Uterus (tissue), 2 donors: ENCODE results near the gene NEDD4L.

Experiments
- POLR2A ChIP-seq, 2 donors: fragments of 450-650 bp; IDR thresholded peaks; one replicate each; pipeline ENCODE4 v1.6.1; 2016; ENCODE audit warnings: antibody characterized with exemption in 2 of 2, mild to moderate bottlenecking in 1 of 2, moderate library complexity in 1 of 2
- TF ChIP-seq, protein P1 (sequence below), 4 experiments: fragments of 200-600 bp in 2 of 4; fragments of 450-650 bp in 2 of 4; sonication (generic) in 2 of 4; IDR thresholded peaks; one replicate each; pipeline ENCODE4 v1.5.1; 2016 to 2019; ENCODE audit warnings: antibody characterized with exemption in 4 of 4, mild to moderate bottlenecking in 2 of 4, moderate library complexity in 1 of 4

DNA sequence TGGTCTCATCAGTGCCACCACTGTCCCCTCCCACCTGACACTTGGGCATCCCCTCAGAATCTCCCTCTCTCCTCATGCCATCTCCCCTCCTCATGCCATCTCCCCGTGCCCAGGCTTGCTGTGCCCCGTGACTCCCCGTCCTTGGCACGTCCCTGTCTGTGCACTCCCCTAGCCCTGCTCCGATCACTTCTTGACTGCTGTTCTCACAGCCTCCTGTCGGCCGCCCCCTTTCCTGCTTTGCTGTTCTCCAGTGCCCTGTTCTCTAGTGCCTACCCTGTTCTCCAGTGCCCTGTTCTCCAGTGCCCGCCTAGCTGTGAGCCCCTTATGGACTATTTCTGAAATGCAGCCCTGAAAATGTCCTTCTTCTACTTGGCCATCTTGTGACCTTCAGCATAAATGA is 331.0 kb downstream of the NEDD4L start:
- no peak for TF ChIP-seq POLR2A (IDR thresholded peaks at IDR 0.05)
- TF ChIP-seq, protein P1, sequence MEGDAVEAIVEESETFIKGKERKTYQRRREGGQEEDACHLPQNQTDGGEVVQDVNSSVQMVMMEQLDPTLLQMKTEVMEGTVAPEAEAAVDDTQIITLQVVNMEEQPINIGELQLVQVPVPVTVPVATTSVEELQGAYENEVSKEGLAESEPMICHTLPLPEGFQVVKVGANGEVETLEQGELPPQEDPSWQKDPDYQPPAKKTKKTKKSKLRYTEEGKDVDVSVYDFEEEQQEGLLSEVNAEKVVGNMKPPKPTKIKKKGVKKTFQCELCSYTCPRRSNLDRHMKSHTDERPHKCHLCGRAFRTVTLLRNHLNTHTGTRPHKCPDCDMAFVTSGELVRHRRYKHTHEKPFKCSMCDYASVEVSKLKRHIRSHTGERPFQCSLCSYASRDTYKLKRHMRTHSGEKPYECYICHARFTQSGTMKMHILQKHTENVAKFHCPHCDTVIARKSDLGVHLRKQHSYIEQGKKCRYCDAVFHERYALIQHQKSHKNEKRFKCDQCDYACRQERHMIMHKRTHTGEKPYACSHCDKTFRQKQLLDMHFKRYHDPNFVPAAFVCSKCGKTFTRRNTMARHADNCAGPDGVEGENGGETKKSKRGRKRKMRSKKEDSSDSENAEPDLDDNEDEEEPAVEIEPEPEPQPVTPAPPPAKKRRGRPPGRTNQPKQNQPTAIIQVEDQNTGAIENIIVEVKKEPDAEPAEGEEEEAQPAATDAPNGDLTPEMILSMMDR (IDR thresholded peaks at IDR 0.05) = no peak
